ENCODE measurements around the gene ZNF335. TPM values are rescaled to one million over a fixed set of nuclear protein-coding genes. Genes with fewer than 3 reads are reported as not detected.
A peak's percentile ranks its signal among the peaks of the same experiment; 100 is the strongest.
"Not testable (repeated sequence)": the region's sequence is repeated elsewhere in the genome, so short reads cannot be mapped to it uniquely, and the experiment has no call there.

Gene ZNF335
- total RNA-seq, 6 experiments from 2014 or later, result 6.5 to 9.3 (median 7.8) TPM

DNA sequence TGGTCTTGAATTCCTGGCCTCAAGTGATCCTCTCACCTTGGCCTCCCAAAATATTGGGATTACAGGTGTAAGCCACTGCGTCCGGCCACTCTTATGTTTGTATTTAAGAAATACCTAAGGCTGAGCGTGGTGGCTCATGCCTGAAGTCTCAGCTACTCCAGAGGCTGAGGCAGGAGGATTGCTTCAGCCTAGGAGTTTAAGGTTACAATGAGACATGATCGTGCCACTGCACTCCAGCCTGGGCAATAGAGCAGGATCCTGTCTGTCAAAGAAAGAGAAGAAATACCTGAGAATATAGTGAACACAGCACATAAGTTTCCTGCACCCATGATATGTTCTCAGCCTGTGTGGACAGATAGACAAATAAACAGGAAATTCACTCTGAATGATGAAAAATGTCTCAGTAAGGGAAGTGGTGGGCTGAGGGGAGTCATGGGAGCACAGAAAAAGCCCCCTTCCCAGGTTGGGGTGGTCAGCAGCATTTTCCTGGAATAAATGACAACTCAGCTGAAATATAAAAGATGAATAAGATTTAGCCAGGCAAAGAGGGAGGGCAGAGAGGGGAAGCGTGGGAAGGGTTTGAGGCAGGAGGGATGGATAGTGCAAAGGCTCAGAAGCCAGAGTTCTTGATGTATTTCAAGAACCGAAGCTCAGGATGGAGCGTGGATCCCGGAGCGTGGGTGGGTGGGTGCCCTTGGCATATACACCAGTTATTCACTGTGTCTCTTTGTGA is 22.9 kb upstream of the ZNF335 start:
- ATAC-seq (no peak), DNase-seq (peak in 2 of 3 donors; percentile 15 to 20)
- H3K4me1 ChIP-seq, result no peaks in the 10 kb centered on the region
- no peaks in the 10 kb centered on the region for H3K9me3 ChIP-seq
- no peaks in the 10 kb centered on the region for H3K36me3 ChIP-seq
- no peak overlapping the region for H3K27ac ChIP-seq
- intact Hi-C loops (cut with DNase I), result no loop called here
- 49% methylated on average over 6 of the region's 9 CpGs for WGBS (ENCODE audit: insufficient coverage, low coverage, low lambda C conversion rate, missing lambda C conversion rate)
- H3K27me3 ChIP-seq, result no peaks in the 10 kb centered on the region
- TF ChIP-seq POLR2A (IDR thresholded peaks at IDR 0.05) (no peak), CTCF (IDR thresholded peaks at IDR 0.05) (no peak)
- no peak overlapping the region for H3K4me3 ChIP-seq

- WGBS (ENCODE audit: insufficient coverage, low coverage, low lambda C conversion rate, missing lambda C conversion rate), result 50% methylated on average over 6 of the region's 12 CpGs
- DNase-seq (peak in 1 of 3 donors; percentile 36), ATAC-seq (no peak)
- Histone ChIP-seq H3K27me3 (no peaks in the 10 kb centered on the region), H3K9me3 (no peaks in the 10 kb centered on the region), H3K4me1 (no peaks in the 10 kb centered on the region), H3K27ac (no peak overlapping the region), H3K36me3 (no peaks in the 10 kb centered on the region), H3K4me3 (no peak overlapping the region)
- TF ChIP-seq CTCF (IDR thresholded peaks at IDR 0.05) (no peak), POLR2A (IDR thresholded peaks at IDR 0.05) (no peak)
- intact Hi-C loops (cut with DNase I), result no loop called here
Measured at GRCh38 chr20:45993197-45993951, 21.4 kb upstream of the ZNF335 start.

DNA sequence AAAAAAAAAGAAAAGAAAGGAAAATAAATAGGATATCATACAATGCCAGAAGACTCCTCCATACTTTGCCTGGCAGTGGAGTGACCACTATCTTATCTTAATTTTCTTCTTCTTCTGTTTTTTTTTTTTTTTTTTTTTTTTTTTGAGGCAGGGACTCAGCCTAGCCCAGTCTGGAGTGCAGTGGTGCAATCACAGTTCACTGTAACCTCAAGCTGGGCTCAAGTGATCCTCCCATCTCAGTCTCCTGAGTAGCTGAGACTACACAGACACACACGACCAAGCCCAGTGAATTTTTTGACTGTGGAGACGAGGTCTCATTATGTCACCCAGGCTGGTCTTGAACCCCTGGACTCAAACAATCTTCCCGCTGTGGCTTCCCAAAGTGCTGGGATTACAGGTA is 19.6 kb upstream of the ZNF335 start:
- Histone ChIP-seq H3K9me3 (no peaks in the 10 kb centered on the region), H3K4me1 (no peaks in the 10 kb centered on the region), H3K4me3 (no peak overlapping the region), H3K27me3 (no peaks in the 10 kb centered on the region), H3K27ac (no peak overlapping the region), H3K36me3 (no peaks in the 10 kb centered on the region)
- DNase-seq (peak in 2 of 3 donors; percentile 1 to 14), ATAC-seq (no peak)
- intact Hi-C loops (cut with DNase I), result no loop called here
- TF ChIP-seq CTCF (IDR thresholded peaks at IDR 0.05), result no peak
- no peak for TF ChIP-seq POLR2A (IDR thresholded peaks at IDR 0.05)
- 63% methylated on average over 3 of the region's 3 CpGs for WGBS (ENCODE audit: insufficient coverage, low coverage, low lambda C conversion rate, missing lambda C conversion rate)

DNA sequence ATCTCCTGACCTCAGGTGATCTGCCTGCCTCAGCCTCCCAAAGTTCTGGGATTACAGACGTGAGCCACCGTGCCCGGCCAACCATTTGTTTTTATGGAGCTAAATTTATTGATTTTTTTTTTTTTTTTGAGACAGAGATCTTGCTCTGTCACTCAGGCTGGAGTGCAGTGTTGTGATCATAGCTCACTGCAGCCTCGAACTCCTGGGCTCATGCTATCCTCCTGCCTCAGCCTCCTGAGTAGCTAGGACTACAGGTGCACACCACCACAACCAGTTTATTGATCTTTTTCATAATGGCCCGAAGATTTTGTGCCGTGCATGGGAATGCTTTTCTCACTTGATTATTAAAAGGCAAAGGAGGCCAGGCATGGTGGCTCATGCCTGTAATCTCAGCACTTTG is 16.8 kb upstream of the ZNF335 start:
- H3K36me3 ChIP-seq; H3K27me3 ChIP-seq; H3K4me1 ChIP-seq; ATAC-seq; H3K9me3 ChIP-seq; H3K4me3 ChIP-seq; H3K27ac ChIP-seq; intact Hi-C loops (cut with DNase I): not testable (repeated sequence)
- 56% methylated on average over 6 of the region's 6 CpGs for WGBS (ENCODE audit: insufficient coverage, low coverage, low lambda C conversion rate, missing lambda C conversion rate)
- DNase-seq, result peak in 1 of 3 donors; percentile 5

- DNase-seq (peak; percentile 76 to 87 (median 84)), ATAC-seq (peak; percentile 91 to 98 (median 93))
- WGBS (ENCODE audit: insufficient coverage, low coverage, low lambda C conversion rate, missing lambda C conversion rate), result 5% methylated on average over 11 of the region's 16 CpGs
- H3K27ac ChIP-seq, result no peak overlapping the region
- H3K27me3 ChIP-seq, result no peaks in the 10 kb centered on the region
- TF ChIP-seq CTCF (IDR thresholded peaks at IDR 0.05), result peak; percentile 63 to 90 (median 86)
- no peak for TF ChIP-seq POLR2A (IDR thresholded peaks at IDR 0.05)
- H3K4me3 ChIP-seq, result no peak overlapping the region
- no peaks in the 10 kb centered on the region for H3K9me3 ChIP-seq
- no peaks in the 10 kb centered on the region for H3K36me3 ChIP-seq
- intact Hi-C loops (cut with DNase I), result no loop called here
- no peaks in the 10 kb centered on the region for H3K4me1 ChIP-seq
Measured at GRCh38 chr20:45987108-45987780, 15.2 kb upstream of the ZNF335 start.

Data from right lobe of liver (tissue), 6 donors.